ENCODE measurements around the gene RUNX2. TPM values are rescaled to one million over a fixed set of nuclear protein-coding genes. Genes with fewer than 3 reads are reported as not detected.

RUNX2 gene
- total and polyA plus RNA-seq, 2 experiments from 2014 or later = 1.0 to 2.1 TPM

GRCh38 chr6:45637611-45638257, 309.6 kb downstream of the RUNX2 start:
- H3K27ac ChIP-seq = no peak overlapping the region
- WGBS (ENCODE audit: low lambda C conversion rate, missing lambda C conversion rate) = 56% methylated on average over 7 of the region's 7 CpGs
- H3K4me1 ChIP-seq (ENCODE audit: insufficient read depth) = peaks cover 4% of the 10 kb centered on the region
- no peak overlapping the region for H2AFZ ChIP-seq
- DNase-seq (ENCODE audit: low spot score) = peak; percentile 48
- TF ChIP-seq CTCF (IDR thresholded peaks at IDR 0.05; ENCODE audit: poor library complexity) (no peak), EZH2 (IDR thresholded peaks at IDR 0.05; ENCODE audit: borderline replicate concordance) (no peak), EZH2phosphoT487 (IDR thresholded peaks at IDR 0.05; ENCODE audit: low read depth, severe bottlenecking, unreplicated experiment) (no peak)
- H3K4me3 ChIP-seq = no peak overlapping the region
- no peaks in the 10 kb centered on the region for H3K27me3 ChIP-seq
- H3K36me3 ChIP-seq (replicated peaks; ENCODE audit: insufficient read depth, low read depth) = no peaks in the 10 kb centered on the region
- H3K9me3 ChIP-seq (ENCODE audit: low read depth) = no peaks in the 10 kb centered on the region
- no peaks in the 10 kb centered on the region for H3K79me2 ChIP-seq
- H3K4me2 ChIP-seq = no peak overlapping the region
- no peaks in the 10 kb centered on the region for H4K20me1 ChIP-seq (ENCODE audit: insufficient read depth, poor library complexity, severe bottlenecking)
- no peaks in the 10 kb centered on the region for H3K9me2 ChIP-seq (replicated peaks; ENCODE audit: insufficient read depth)

- peaks cover 4% of the 10 kb centered on the region for H3K4me1 ChIP-seq (ENCODE audit: insufficient read depth)
- H3K4me3 ChIP-seq = no peak overlapping the region
- H3K27ac ChIP-seq = no peak overlapping the region
- no peaks in the 10 kb centered on the region for H3K36me3 ChIP-seq (replicated peaks; ENCODE audit: insufficient read depth, low read depth)
- no peaks in the 10 kb centered on the region for H3K9me2 ChIP-seq (replicated peaks; ENCODE audit: insufficient read depth)
- no peak for DNase-seq (ENCODE audit: low spot score)
- H3K27me3 ChIP-seq = peaks cover 4% of the 10 kb centered on the region
- no peak overlapping the region for H3K4me2 ChIP-seq
- 76% methylated on average over 2 of the region's 2 CpGs for WGBS (ENCODE audit: low lambda C conversion rate, missing lambda C conversion rate)
- H4K20me1 ChIP-seq (ENCODE audit: insufficient read depth, poor library complexity, severe bottlenecking) = no peaks in the 10 kb centered on the region
- TF ChIP-seq CTCF (IDR thresholded peaks at IDR 0.05; ENCODE audit: poor library complexity) = no peak
- TF ChIP-seq EZH2 (IDR thresholded peaks at IDR 0.05; ENCODE audit: borderline replicate concordance) = no peak
- TF ChIP-seq EZH2phosphoT487 (IDR thresholded peaks at IDR 0.05; ENCODE audit: low read depth, severe bottlenecking, unreplicated experiment) = no peak
- no peaks in the 10 kb centered on the region for H3K79me2 ChIP-seq
- no peaks in the 10 kb centered on the region for H3K9me3 ChIP-seq (ENCODE audit: low read depth)
- H2AFZ ChIP-seq = no peak overlapping the region
Observed at GRCh38 chr6:45640081-45640491, 312.0 kb downstream of the RUNX2 start.

- Histone ChIP-seq H3K36me3 (replicated peaks; ENCODE audit: insufficient read depth, low read depth) (no peaks in the 10 kb centered on the region), H2AFZ (no peak overlapping the region), H4K20me1 (ENCODE audit: insufficient read depth, poor library complexity, severe bottlenecking) (no peaks in the 10 kb centered on the region), H3K27ac (no peak overlapping the region), H3K27me3 (peaks cover 4% of the 10 kb centered on the region), H3K9me3 (ENCODE audit: low read depth) (no peaks in the 10 kb centered on the region), H3K4me3 (no peak overlapping the region), H3K4me2 (peak overlapping the region; percentile 42), H3K9me2 (replicated peaks; ENCODE audit: insufficient read depth) (no peaks in the 10 kb centered on the region), H3K4me1 (ENCODE audit: insufficient read depth) (peaks cover 4% of the 10 kb centered on the region), H3K79me2 (no peaks in the 10 kb centered on the region)
- WGBS (ENCODE audit: low lambda C conversion rate, missing lambda C conversion rate) = 88% methylated on average over 13 of the region's 13 CpGs
- DNase-seq (ENCODE audit: low spot score) = no peak
- TF ChIP-seq EZH2phosphoT487 (IDR thresholded peaks at IDR 0.05; ENCODE audit: low read depth, severe bottlenecking, unreplicated experiment) = no peak
Observed at GRCh38 chr6:45640811-45641210, 312.7 kb downstream of the RUNX2 start.

GRCh38 chr6:45642331-45643125, 314.4 kb downstream of the RUNX2 start:
- Histone ChIP-seq H3K9me2 (replicated peaks; ENCODE audit: insufficient read depth) (no peaks in the 10 kb centered on the region), H2AFZ (no peak overlapping the region), H3K4me1 (ENCODE audit: insufficient read depth) (peaks cover 4% of the 10 kb centered on the region), H4K20me1 (ENCODE audit: insufficient read depth, poor library complexity, severe bottlenecking) (no peaks in the 10 kb centered on the region), H3K27ac (no peak overlapping the region), H3K36me3 (replicated peaks; ENCODE audit: insufficient read depth, low read depth) (no peaks in the 10 kb centered on the region), H3K9me3 (ENCODE audit: low read depth) (no peaks in the 10 kb centered on the region), H3K4me2 (no peak overlapping the region), H3K79me2 (no peaks in the 10 kb centered on the region), H3K27me3 (peaks cover 4% of the 10 kb centered on the region), H3K4me3 (no peak overlapping the region)
- WGBS (ENCODE audit: low lambda C conversion rate, missing lambda C conversion rate) = 95% methylated on average over 19 of the region's 20 CpGs
- TF ChIP-seq EZH2phosphoT487 (IDR thresholded peaks at IDR 0.05; ENCODE audit: low read depth, severe bottlenecking, unreplicated experiment) (no peak), EZH2 (IDR thresholded peaks at IDR 0.05; ENCODE audit: borderline replicate concordance) (no peak), CTCF (IDR thresholded peaks at IDR 0.05; ENCODE audit: poor library complexity) (no peak)
- DNase-seq (ENCODE audit: low spot score) = no peak

Measured in hepatocyte (in vitro differentiated cells).